ENCODE measurements around the gene RAD51B.

RAD51B gene

GRCh38 chr14:68384335-68384734, 564.8 kb downstream of the RAD51B start:
- no peak overlapping the region for H3K4me3 ChIP-seq (ENCODE audit: low read depth, low read length)
- TF ChIP-seq, protein P1, sequence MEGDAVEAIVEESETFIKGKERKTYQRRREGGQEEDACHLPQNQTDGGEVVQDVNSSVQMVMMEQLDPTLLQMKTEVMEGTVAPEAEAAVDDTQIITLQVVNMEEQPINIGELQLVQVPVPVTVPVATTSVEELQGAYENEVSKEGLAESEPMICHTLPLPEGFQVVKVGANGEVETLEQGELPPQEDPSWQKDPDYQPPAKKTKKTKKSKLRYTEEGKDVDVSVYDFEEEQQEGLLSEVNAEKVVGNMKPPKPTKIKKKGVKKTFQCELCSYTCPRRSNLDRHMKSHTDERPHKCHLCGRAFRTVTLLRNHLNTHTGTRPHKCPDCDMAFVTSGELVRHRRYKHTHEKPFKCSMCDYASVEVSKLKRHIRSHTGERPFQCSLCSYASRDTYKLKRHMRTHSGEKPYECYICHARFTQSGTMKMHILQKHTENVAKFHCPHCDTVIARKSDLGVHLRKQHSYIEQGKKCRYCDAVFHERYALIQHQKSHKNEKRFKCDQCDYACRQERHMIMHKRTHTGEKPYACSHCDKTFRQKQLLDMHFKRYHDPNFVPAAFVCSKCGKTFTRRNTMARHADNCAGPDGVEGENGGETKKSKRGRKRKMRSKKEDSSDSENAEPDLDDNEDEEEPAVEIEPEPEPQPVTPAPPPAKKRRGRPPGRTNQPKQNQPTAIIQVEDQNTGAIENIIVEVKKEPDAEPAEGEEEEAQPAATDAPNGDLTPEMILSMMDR (IDR thresholded peaks at IDR 0.05; ENCODE audit: low read depth, low read length, missing control alignments) = no peak

DNA sequence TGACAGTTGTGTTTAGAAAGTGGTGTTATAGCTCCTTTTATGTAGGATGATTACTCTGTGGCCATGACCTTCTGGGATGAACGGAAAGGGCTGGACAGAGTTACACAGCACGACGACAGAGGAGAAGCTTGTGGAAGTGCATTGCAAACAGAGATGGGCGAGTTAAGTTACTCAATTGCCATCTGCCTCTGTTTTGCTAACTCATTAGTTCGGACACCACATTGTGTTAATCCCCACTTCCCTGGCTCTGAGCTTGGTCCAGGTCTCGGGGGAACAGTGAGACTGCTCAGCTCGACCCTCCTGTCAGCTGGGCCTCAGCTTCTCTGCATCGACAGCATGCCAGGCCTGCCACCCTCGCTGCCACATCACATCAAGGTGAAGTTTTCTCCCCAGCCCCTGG, 565.3 kb downstream of the RAD51B start:
- TF ChIP-seq, protein P1 (IDR thresholded peaks at IDR 0.05; ENCODE audit: low read depth, low read length, missing control alignments) = no peak
- no peak for DNase-seq (ENCODE audit: low read depth)
- no peak overlapping the region for H3K4me3 ChIP-seq (ENCODE audit: low read depth, low read length)

More at GRCh38 chr14:68384335-68384734, 564.8 kb downstream of the RAD51B start:
- no peak for DNase-seq (ENCODE audit: low read depth)

- DNase-seq (ENCODE audit: low read depth) = no peak
- TF ChIP-seq, protein P1 (IDR thresholded peaks at IDR 0.05; ENCODE audit: low read depth, low read length, missing control alignments) = no peak
- no peak overlapping the region for H3K4me3 ChIP-seq (ENCODE audit: low read depth, low read length)
Observed at GRCh38 chr14:68386446-68386845, 566.9 kb downstream of the RAD51B start.

DNA sequence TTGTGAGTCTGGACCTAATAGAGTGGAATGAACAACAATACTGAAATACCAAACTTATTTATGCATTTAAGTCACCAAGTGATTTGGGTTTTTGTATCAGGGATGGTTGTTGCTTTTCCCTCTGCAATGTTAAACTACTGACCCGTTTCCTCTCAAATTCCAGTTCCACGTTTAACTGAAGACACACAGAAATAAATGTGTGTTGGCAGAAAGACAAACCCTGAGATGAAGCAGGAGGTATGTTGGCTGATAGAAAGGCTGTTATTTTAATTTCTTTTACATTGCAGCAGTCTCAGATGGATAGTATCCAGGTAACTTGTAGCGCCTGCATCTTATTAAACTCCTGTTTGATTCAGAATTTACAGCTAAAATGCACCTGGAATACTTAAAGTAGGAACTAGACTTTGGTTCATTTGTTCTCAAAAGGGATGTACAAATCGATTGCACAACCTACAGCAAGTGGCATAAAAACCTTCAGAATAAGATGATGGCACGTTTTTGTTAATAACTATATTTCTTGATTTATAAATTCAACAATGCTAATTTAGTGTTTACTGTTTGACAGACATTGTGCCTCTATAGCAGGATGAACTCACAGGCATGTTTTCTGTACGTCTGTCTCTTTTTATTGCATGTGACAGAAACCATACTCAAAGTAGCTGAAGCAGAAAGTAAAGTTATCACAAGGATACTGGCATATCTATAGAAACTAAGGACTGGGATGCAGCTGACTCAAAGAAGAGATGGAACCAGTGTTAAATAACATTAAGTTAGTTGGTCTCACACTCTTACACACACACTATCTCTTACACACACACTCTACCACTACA, 567.6 kb downstream of the RAD51B start:
- TF ChIP-seq, protein P1 (IDR thresholded peaks at IDR 0.05; ENCODE audit: low read depth, low read length, missing control alignments) = no peak
- no peak for DNase-seq (ENCODE audit: low read depth)
- no peak overlapping the region for H3K4me3 ChIP-seq (ENCODE audit: low read depth, low read length)

- DNase-seq (ENCODE audit: low read depth) = no peak
Observed at GRCh38 chr14:68389943-68390342, 570.4 kb downstream of the RAD51B start.

DNA sequence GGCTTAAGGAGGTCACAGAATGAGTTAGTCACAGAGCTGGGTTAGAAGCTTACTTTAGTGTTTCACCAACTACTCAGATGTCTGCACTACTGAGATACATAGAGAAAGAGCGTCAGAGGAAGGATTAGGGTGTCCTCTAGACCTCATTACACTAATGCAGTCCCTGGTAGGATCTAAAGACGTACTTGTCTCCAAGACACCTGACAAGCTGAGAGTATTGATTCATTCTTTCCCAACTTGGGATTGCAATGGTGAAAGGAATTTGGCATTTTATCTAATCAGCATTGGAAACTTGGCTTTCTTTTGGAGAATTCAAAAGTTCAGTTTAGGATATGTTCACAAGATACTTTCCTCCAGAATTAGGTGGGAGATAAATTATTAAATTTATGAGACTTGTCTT, 571.2 kb downstream of the RAD51B start:
- DNase-seq (ENCODE audit: low read depth) = no peak
- TF ChIP-seq, protein P1 (IDR thresholded peaks at IDR 0.05; ENCODE audit: low read depth, low read length, missing control alignments) = no peak
- H3K4me3 ChIP-seq (ENCODE audit: low read depth, low read length) = no peak overlapping the region

More at GRCh38 chr14:68389943-68390342, 570.4 kb downstream of the RAD51B start:
- H3K4me3 ChIP-seq (ENCODE audit: low read depth, low read length) = no peak overlapping the region
- TF ChIP-seq, protein P1 (IDR thresholded peaks at IDR 0.05; ENCODE audit: low read depth, low read length, missing control alignments) = no peak
